Measurements from ENCODE around the gene SYVN1.

DNA sequence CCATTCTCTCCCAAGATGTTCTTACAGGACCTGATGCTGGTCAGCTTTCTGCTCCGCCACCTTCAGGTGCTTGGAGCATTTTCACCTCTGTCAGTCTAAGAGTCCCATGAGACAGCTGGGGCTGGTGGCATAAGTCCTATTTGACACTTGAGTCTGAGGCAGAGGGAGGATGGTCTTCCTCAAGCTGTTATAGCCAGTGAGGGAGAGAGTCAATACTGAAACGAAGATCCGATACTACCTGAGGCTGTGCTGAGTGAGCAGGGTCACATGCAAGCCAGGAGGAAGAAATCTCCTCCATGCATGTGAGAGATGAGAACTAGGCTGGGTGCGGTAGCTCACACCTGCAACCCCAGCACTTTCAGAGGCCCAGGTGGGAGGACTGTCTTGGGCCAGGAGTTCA, 44.7 kb downstream of the SYVN1 start:
- TF ChIP-seq, protein P1, sequence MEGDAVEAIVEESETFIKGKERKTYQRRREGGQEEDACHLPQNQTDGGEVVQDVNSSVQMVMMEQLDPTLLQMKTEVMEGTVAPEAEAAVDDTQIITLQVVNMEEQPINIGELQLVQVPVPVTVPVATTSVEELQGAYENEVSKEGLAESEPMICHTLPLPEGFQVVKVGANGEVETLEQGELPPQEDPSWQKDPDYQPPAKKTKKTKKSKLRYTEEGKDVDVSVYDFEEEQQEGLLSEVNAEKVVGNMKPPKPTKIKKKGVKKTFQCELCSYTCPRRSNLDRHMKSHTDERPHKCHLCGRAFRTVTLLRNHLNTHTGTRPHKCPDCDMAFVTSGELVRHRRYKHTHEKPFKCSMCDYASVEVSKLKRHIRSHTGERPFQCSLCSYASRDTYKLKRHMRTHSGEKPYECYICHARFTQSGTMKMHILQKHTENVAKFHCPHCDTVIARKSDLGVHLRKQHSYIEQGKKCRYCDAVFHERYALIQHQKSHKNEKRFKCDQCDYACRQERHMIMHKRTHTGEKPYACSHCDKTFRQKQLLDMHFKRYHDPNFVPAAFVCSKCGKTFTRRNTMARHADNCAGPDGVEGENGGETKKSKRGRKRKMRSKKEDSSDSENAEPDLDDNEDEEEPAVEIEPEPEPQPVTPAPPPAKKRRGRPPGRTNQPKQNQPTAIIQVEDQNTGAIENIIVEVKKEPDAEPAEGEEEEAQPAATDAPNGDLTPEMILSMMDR (IDR thresholded peaks at IDR 0.05), result no peak
- TF ChIP-seq POLR2A (IDR thresholded peaks at IDR 0.05) (no peak), POLR2AphosphoS5 (IDR thresholded peaks at IDR 0.05) (no peak), EP300 (IDR thresholded peaks at IDR 0.05; ENCODE audit: low read depth) (no peak)
